Sigmoid colon (tissue), 3 donors: Measurements from ENCODE around the gene CACNA1A.

Experiments used
- CTCF ChIP-seq, 4 experiments: fragments of 450-650 bp in 3 of 4; fragments of 200-600 bp in 1 of 4; IDR thresholded peaks; one replicate each; pipeline ENCODE4 v1.5.1; 2016 to 2019; ENCODE audit warnings: antibody characterized with exemption in 4 of 4, mild to moderate bottlenecking in 3 of 4, moderate library complexity in 2 of 4
- POLR2A ChIP-seq, 2 donors: fragments of 450-650 bp; IDR thresholded peaks; one replicate each; pipeline ENCODE4 v1.6.1; 2016; ENCODE audit warnings: antibody characterized with exemption in 2 of 2, mild to moderate bottlenecking in 2 of 2, moderate library complexity in 2 of 2

- TF ChIP-seq CTCF (IDR thresholded peaks at IDR 0.05), result no peak
- TF ChIP-seq POLR2A (IDR thresholded peaks at IDR 0.05), result no peak
Observed at GRCh38 chr19:13172346-13173138, 333.7 kb downstream of the CACNA1A start.
